ENCODE measurements around the gene CEP131. TPM values are rescaled to one million over a fixed set of nuclear protein-coding genes. Genes with fewer than 3 reads are reported as not detected.

CEP131 gene
- total RNA-seq (1 to 10 TPM; 4.6 to 5.9 (median 5.2) TPM), polyA plus RNA-seq (7.4 TPM)
- long read RNA-seq, donor 1, partial matches to known transcripts: 6 of 19 reads
- long read RNA-seq, donor 1, other reads (novel, unspliced or antisense): 10 of 19 reads
- long read RNA-seq, donor 2, transcript CEP131-203 (26 exons, 3,543 nt): major isoform, 6 of 21 reads
- long read RNA-seq, donor 2, partial matches to known transcripts: 5 of 21 reads
- long read RNA-seq, donor 2, other reads (novel, unspliced or antisense): 5 of 21 reads
- long read RNA-seq, donor 3, transcript CEP131-203 (26 exons, 3,543 nt): major isoform, 9 of 21 reads
- long read RNA-seq, donor 3, partial matches to known transcripts: 7 of 21 reads
- long read RNA-seq, donor 3, other reads (novel, unspliced or antisense): 4 of 21 reads
- long read RNA-seq, donor 4, transcript CEP131-203 (26 exons, 3,543 nt): major isoform, 5 of 17 reads
- long read RNA-seq, donor 4, partial matches to known transcripts: 4 of 17 reads
- long read RNA-seq, donor 4, other reads (novel, unspliced or antisense): 7 of 17 reads

GRCh38 chr17:81222906-81223761 is at the start of gene CEP131:
Gene CEP131 (minus strand): TSS chr17:81222965. CDS start chr17:81220056, 2,909 bp downstream.
- DNase-seq (peak; percentile 99 to 100 (median 100)), ATAC-seq (peak; percentile 99)
- no peaks in the 10 kb centered on the region for H3K9me3 ChIP-seq (ENCODE audit: control insufficient read depth, low read length)
- no peak within 1 kb of the TSS for H3K27ac ChIP-seq (ENCODE audit: low read length)
- WGBS: 1% methylated on average over 79 of the region's 79 CpGs
- intact Hi-C loops (cut with DNase I): no loop called here
- H3K4me1 ChIP-seq (ENCODE audit: control insufficient read depth, insufficient read depth, low read length): peaks cover 2% of the 10 kb centered on the region
- no peaks in the 10 kb centered on the region for H3K27me3 ChIP-seq (ENCODE audit: control insufficient read depth, insufficient read depth)
- peak within 1 kb of the TSS; percentile 72 for H3K4me3 ChIP-seq (ENCODE audit: low read length)

GRCh38 chr17:81271226-81271625 is 48.5 kb upstream of the CEP131 start:
- Histone ChIP-seq H3K9me3 (ENCODE audit: control insufficient read depth, low read length) (no peaks in the 10 kb centered on the region), H3K4me3 (ENCODE audit: low read length) (no peak overlapping the region), H3K27ac (ENCODE audit: low read length) (no peak overlapping the region), H3K4me1 (ENCODE audit: control insufficient read depth, insufficient read depth, low read length) (no peaks in the 10 kb centered on the region), H3K27me3 (ENCODE audit: control insufficient read depth, insufficient read depth) (no peaks in the 10 kb centered on the region)
- WGBS: 87% methylated on average over 12 of the region's 12 CpGs
- intact Hi-C loops (cut with DNase I): no loop called here
- ATAC-seq (peak in 1 of 2 donors; percentile 22), DNase-seq (peak in 1 of 3 donors; percentile 22)

- ATAC-seq (no peak), DNase-seq (peak in 2 of 3 donors; percentile 27 to 32)
- 86% methylated on average over 18 of the region's 18 CpGs for WGBS
- no peak overlapping the region for H3K27ac ChIP-seq (ENCODE audit: low read length)
- H3K9me3 ChIP-seq (ENCODE audit: control insufficient read depth, low read length): no peaks in the 10 kb centered on the region
- intact Hi-C loops (cut with DNase I): no loop called here
- no peaks in the 10 kb centered on the region for H3K4me1 ChIP-seq (ENCODE audit: control insufficient read depth, insufficient read depth, low read length)
- H3K4me3 ChIP-seq (ENCODE audit: low read length): no peak overlapping the region
- no peaks in the 10 kb centered on the region for H3K27me3 ChIP-seq (ENCODE audit: control insufficient read depth, insufficient read depth)
Observed at GRCh38 chr17:81270279-81270678, 47.5 kb upstream of the CEP131 start.

GRCh38 chr17:81267390-81268067 is 44.8 kb upstream of the CEP131 start:
- 88% methylated on average over 6 of the region's 6 CpGs for WGBS
- ATAC-seq (no peak), DNase-seq (peak in 2 of 3 donors; percentile 7)
- intact Hi-C loops (cut with DNase I): no loop called here
- no peaks in the 10 kb centered on the region for H3K9me3 ChIP-seq (ENCODE audit: control insufficient read depth, low read length)
- no peaks in the 10 kb centered on the region for H3K4me1 ChIP-seq (ENCODE audit: control insufficient read depth, insufficient read depth, low read length)
- no peaks in the 10 kb centered on the region for H3K27me3 ChIP-seq (ENCODE audit: control insufficient read depth, insufficient read depth)
- H3K4me3 ChIP-seq (ENCODE audit: low read length): no peak overlapping the region
- no peak overlapping the region for H3K27ac ChIP-seq (ENCODE audit: low read length)

- no peak overlapping the region for H3K27ac ChIP-seq (ENCODE audit: low read length)
- no peaks in the 10 kb centered on the region for H3K9me3 ChIP-seq (ENCODE audit: control insufficient read depth, low read length)
- H3K4me1 ChIP-seq (ENCODE audit: control insufficient read depth, insufficient read depth, low read length): no peaks in the 10 kb centered on the region
- WGBS: 97% methylated on average over 22 of the region's 22 CpGs
- intact Hi-C loops (cut with DNase I): no loop called here
- ATAC-seq: no peak
- DNase-seq: peak in 2 of 3 donors; percentile 23 to 33
- H3K4me3 ChIP-seq (ENCODE audit: low read length): no peak overlapping the region
- no peaks in the 10 kb centered on the region for H3K27me3 ChIP-seq (ENCODE audit: control insufficient read depth, insufficient read depth)
Observed at GRCh38 chr17:81265576-81265975, 42.8 kb upstream of the CEP131 start.

GRCh38 chr17:81264640-81265039 is 41.9 kb upstream of the CEP131 start:
- intact Hi-C loops (cut with DNase I): no loop called here
- H3K4me3 ChIP-seq (ENCODE audit: low read length): no peak overlapping the region
- no peaks in the 10 kb centered on the region for H3K9me3 ChIP-seq (ENCODE audit: control insufficient read depth, low read length)
- DNase-seq (peak in 2 of 3 donors; percentile 7 to 34), ATAC-seq (no peak)
- H3K27ac ChIP-seq (ENCODE audit: low read length): no peak overlapping the region
- no peaks in the 10 kb centered on the region for H3K4me1 ChIP-seq (ENCODE audit: control insufficient read depth, insufficient read depth, low read length)
- no peaks in the 10 kb centered on the region for H3K27me3 ChIP-seq (ENCODE audit: control insufficient read depth, insufficient read depth)
- 95% methylated on average over 12 of the region's 12 CpGs for WGBS

- H3K27me3 ChIP-seq (ENCODE audit: control insufficient read depth, insufficient read depth): no peaks in the 10 kb centered on the region
- WGBS: 92% methylated on average over 40 of the region's 40 CpGs
- DNase-seq (peak in 2 of 3 donors; percentile 35 to 40), ATAC-seq (no peak)
- H3K9me3 ChIP-seq (ENCODE audit: control insufficient read depth, low read length): no peaks in the 10 kb centered on the region
- H3K27ac ChIP-seq (ENCODE audit: low read length): no peak overlapping the region
- H3K4me3 ChIP-seq (ENCODE audit: low read length): no peak overlapping the region
- no peaks in the 10 kb centered on the region for H3K4me1 ChIP-seq (ENCODE audit: control insufficient read depth, insufficient read depth, low read length)
- intact Hi-C loops (cut with DNase I): no loop called here
Observed at GRCh38 chr17:81263371-81264181, 40.8 kb upstream of the CEP131 start.

- Histone ChIP-seq H3K4me1 (ENCODE audit: control insufficient read depth, insufficient read depth, low read length) (no peaks in the 10 kb centered on the region), H3K9me3 (ENCODE audit: control insufficient read depth, low read length) (no peaks in the 10 kb centered on the region), H3K27ac (ENCODE audit: low read length) (no peak overlapping the region), H3K27me3 (ENCODE audit: control insufficient read depth, insufficient read depth) (no peaks in the 10 kb centered on the region), H3K4me3 (ENCODE audit: low read length) (no peak overlapping the region)
- ATAC-seq: no peak
- DNase-seq: peak in 2 of 3 donors; percentile 39 to 40
- WGBS: 90% methylated on average over 36 of the region's 36 CpGs
- intact Hi-C loops (cut with DNase I): no loop called here
Observed at GRCh38 chr17:81261582-81262336, 39.0 kb upstream of the CEP131 start.

GRCh38 chr17:81261096-81261495 is 38.3 kb upstream of the CEP131 start:
- intact Hi-C loops (cut with DNase I): no loop called here
- H3K27ac ChIP-seq (ENCODE audit: low read length): no peak overlapping the region
- no peaks in the 10 kb centered on the region for H3K9me3 ChIP-seq (ENCODE audit: control insufficient read depth, low read length)
- ATAC-seq: no peak
- no peaks in the 10 kb centered on the region for H3K4me1 ChIP-seq (ENCODE audit: control insufficient read depth, insufficient read depth, low read length)
- no peak overlapping the region for H3K4me3 ChIP-seq (ENCODE audit: low read length)
- peak in 1 of 3 donors; percentile 42 for DNase-seq
- H3K27me3 ChIP-seq (ENCODE audit: control insufficient read depth, insufficient read depth): no peaks in the 10 kb centered on the region
- 95% methylated on average over 18 of the region's 18 CpGs for WGBS
